T-helper 17 cell (primary cell): ENCODE results near the gene PRRT1B. TPM values are rescaled to one million over a fixed set of nuclear protein-coding genes. Genes with fewer than 3 reads are reported as not detected.

Experiments
- ATAC-seq: fragments of 150-1000 bp; cut with Tn5 transposase; 2 replicates; pipeline ENCODE4 v1.10.0; 2021; ENCODE audit warnings: mild to moderate bottlenecking, moderate library complexity
- DNase-seq, 3 donors: peaks; one replicate each; pipeline versions ENCODE4 v3.0.0 to v3.0.0-alpha.2; 2020 to 2021
- H3K9me3 ChIP-seq: one replicate; pipeline ENCODE4 v1.7.0; 2013; ENCODE audit warnings: low read length, mild to moderate bottlenecking; ENCODE audit not compliant: control insufficient read depth, poor library complexity, severe bottlenecking
- H3K27ac Mint-ChIP-seq: one replicate; pipeline ENCODE4 v1.8.0; 2022; ENCODE audit warnings: mild to moderate bottlenecking, moderate library complexity, mixed read lengths
- H3K27me3 Mint-ChIP-seq: one replicate; pipeline ENCODE4 v1.8.0; 2022; ENCODE audit warnings: mixed read lengths
- H3K36me3 Mint-ChIP-seq: one replicate; pipeline ENCODE4 v1.8.0; 2022; ENCODE audit warnings: low read depth, mixed read lengths
- H3K4me1 Mint-ChIP-seq: one replicate; pipeline ENCODE4 v1.8.0; 2022; ENCODE audit warnings: mild to moderate bottlenecking, mixed read lengths
- H3K4me3 Mint-ChIP-seq: one replicate; pipeline ENCODE4 v1.8.0; 2022; ENCODE audit warnings: mild to moderate bottlenecking, moderate library complexity, mixed read lengths
- total RNA-seq, 4 donors: library from RNA in 2 of 4; stranded (reverse) in 2 of 4; gene quantifications; one replicate each; pipeline ENCODE4 v1.2.3 and lab custom pipeline; 2022 to 2026

The PRRT1B gene
- total RNA-seq, 2 donors from 2014 or later: not detected

DNA sequence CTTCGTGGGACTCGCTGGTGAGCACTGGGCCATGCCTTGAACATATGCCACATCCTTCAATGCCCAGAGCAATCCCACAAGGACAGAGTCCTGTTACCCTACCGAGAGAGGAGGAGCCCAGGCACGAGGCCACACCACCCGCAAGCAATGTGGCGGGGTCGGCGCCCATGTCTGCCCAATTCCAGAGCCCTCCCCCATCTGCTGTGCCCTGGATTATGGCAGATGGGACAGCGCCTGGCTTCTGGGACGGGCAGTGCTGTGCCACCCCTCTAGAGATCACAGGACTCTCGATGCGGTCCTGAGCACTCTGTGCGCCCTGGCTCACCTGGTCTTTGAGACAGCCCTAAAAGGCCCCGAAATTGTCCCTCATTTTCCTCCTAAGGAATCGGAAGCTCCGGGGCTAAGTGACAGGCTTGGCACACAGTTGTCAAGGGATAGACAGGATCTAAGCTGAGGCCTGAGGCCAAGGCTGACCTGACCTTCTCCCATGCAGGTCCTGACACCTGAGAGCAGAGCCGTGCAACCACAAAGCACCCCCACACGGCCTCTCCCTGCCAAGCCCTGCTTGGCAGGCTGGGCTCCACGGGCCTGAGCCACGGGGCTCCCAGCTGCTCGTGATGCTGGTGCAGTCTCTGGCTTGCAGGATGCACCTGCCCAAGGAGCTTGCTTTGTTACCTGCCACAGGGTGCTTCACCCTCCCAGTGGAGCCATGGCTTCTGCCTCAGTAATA is 48.8 kb downstream of the PRRT1B start:
- no peak for ATAC-seq
- Mint-ChIP-seq H3K27ac (no peak overlapping the region), H3K36me3 (no peaks in the 10 kb centered on the region), H3K4me3 (no peak overlapping the region), H3K27me3 (no peaks in the 10 kb centered on the region), H3K4me1 (peaks cover 19% of the 10 kb centered on the region)
- H3K9me3 ChIP-seq: no peaks in the 10 kb centered on the region
- DNase-seq: no peak

DNA sequence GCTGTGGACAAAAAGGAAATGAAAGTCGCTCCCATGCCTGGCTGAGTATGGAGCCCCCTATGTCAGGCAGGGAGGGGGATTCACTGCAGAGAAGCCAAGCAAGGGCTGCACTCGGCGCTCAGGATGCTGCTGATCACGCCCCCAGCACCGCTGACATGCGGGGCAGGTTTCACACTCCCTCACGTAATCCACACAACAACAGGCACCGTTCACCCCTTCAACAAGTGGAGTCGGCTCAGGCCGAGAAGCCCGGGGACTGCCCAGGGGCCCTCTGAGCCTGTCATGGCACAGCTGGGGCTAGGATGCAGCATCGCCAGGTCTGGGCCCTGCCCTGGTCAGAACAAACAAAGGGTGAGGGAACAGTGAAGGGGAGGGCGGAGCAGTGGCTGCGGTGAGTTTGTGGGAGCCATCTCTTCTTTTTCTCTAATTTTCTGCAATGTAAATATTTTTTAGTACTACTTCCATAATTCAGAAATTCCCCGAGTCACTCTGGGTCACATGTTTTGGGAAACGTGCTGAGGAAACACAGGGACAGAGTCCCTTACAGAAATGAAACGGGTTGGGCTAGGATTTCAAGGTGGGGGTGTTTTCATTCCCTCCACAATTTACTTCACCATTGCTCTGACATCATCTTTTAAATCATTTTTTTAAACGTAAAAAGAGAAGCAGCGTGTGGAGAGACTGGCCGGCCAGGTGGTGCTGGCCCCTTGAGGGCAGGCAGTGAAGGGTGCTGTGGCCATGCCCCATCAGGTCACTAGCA is 49.8 kb downstream of the PRRT1B start:
- H3K27me3 Mint-ChIP-seq: no peaks in the 10 kb centered on the region
- no peak overlapping the region for H3K27ac Mint-ChIP-seq
- H3K36me3 Mint-ChIP-seq: no peaks in the 10 kb centered on the region
- no peak overlapping the region for H3K4me3 Mint-ChIP-seq
- ATAC-seq (no peak), DNase-seq (no peak)
- H3K4me1 Mint-ChIP-seq: peaks cover 19% of the 10 kb centered on the region
- no peaks in the 10 kb centered on the region for H3K9me3 ChIP-seq

DNA sequence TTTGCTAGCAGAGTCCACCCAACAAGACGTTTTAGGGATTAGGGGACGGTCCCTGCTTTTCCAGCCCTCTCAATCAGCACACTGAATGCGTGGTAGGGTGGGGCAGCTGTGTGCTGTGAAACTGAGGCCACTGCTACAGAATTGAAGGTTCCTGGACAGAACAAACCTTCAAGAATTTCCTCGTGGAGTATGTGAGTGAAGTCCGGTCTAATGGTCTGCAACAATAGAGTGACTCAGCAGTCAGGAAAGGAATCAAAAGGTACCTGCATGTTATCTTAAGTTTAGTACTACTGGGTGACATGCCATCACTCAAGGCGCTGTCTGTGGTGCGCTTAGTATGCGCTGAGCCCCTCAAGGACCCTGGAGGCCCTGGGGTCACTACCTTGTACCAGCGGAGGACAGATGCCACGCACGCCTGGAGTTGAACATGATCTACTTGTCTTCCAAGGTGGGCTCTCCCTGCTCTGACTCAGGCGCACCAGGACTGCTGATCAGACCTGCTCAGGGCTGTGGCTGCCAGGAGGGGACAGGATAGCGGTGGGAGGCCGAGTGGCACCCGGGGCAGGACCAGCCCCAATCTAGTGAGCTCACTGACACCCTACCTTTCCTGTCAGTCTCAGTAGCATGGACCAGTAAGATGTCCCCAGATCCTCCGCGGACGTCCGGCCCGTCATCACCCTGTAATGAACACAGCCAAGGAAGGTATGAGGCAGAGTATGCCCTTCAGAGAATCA is 50.5 kb downstream of the PRRT1B start:
- peaks cover 11% of the 10 kb centered on the region for H3K4me1 Mint-ChIP-seq
- H3K9me3 ChIP-seq: no peaks in the 10 kb centered on the region
- ATAC-seq (no peak), DNase-seq (no peak)
- H3K4me3 Mint-ChIP-seq: no peak overlapping the region
- H3K27me3 Mint-ChIP-seq: no peaks in the 10 kb centered on the region
- H3K36me3 Mint-ChIP-seq: peaks cover 2% of the 10 kb centered on the region
- H3K27ac Mint-ChIP-seq: no peak overlapping the region

DNA sequence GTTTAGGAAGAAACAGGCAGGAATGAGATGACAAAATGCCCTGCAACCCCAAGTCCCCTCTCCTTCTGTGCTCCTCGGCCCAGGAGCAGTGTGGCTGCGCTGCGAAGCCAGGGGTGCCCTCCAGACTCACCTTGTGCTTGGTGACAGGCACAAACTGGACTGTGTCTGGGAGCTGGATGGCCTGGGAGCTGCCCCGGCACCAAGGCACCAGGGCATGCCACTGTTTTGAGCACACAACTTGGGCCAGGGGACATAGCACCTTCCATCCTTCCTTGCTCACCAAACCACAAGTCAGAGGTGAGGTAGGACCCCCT is 51.1 kb downstream of the PRRT1B start:
- Mint-ChIP-seq H3K36me3 (peaks cover 2% of the 10 kb centered on the region), H3K27me3 (no peaks in the 10 kb centered on the region), H3K27ac (no peak overlapping the region), H3K4me3 (no peak overlapping the region), H3K4me1 (peaks cover 8% of the 10 kb centered on the region)
- H3K9me3 ChIP-seq: no peaks in the 10 kb centered on the region
- no peak for ATAC-seq
- no peak for DNase-seq

GRCh38 chr9:131597246-131597645 is 51.9 kb downstream of the PRRT1B start:
- H3K4me3 Mint-ChIP-seq: no peak overlapping the region
- no peaks in the 10 kb centered on the region for H3K9me3 ChIP-seq
- H3K4me1 Mint-ChIP-seq: peaks cover 7% of the 10 kb centered on the region
- H3K27me3 Mint-ChIP-seq: no peaks in the 10 kb centered on the region
- DNase-seq (no peak), ATAC-seq (no peak)
- H3K27ac Mint-ChIP-seq: peak overlapping the region; percentile 68
- H3K36me3 Mint-ChIP-seq: peaks cover 2% of the 10 kb centered on the region

DNA sequence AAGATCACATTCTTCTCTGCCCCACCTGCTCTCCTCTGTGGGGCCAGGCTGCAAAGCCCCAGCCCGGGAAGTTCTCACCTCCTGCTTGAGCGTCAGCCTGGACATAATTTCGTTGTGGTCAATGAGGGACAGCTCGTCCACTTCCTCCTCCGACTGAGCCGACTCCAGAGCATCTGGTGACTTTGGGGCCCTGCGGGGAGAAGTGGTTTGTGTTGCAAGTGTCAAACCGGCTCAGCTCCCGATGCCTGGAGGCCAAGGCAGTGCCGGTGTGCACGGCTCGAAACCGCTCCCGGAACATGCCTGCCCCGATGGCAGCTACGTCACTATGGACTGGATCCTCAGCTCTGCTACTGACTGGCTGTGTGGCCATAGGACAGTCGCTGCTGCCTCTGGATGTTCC is 52.8 kb downstream of the PRRT1B start:
- H3K27me3 Mint-ChIP-seq: no peaks in the 10 kb centered on the region
- peak; percentile 32 for ATAC-seq
- H3K4me3 Mint-ChIP-seq: no peak overlapping the region
- no peak for DNase-seq
- peaks cover 4% of the 10 kb centered on the region for H3K36me3 Mint-ChIP-seq
- peaks cover 9% of the 10 kb centered on the region for H3K4me1 Mint-ChIP-seq
- no peaks in the 10 kb centered on the region for H3K9me3 ChIP-seq
- H3K27ac Mint-ChIP-seq: peak overlapping the region; percentile 68

GRCh38 chr9:131601683-131602181 is 56.4 kb downstream of the PRRT1B start:
- no peak overlapping the region for H3K4me3 Mint-ChIP-seq
- ATAC-seq (no peak), DNase-seq (no peak)
- no peaks in the 10 kb centered on the region for H3K9me3 ChIP-seq
- peak overlapping the region; percentile 77 for H3K27ac Mint-ChIP-seq
- H3K27me3 Mint-ChIP-seq: no peaks in the 10 kb centered on the region
- H3K4me1 Mint-ChIP-seq: peaks cover 14% of the 10 kb centered on the region
- H3K36me3 Mint-ChIP-seq: peaks cover 7% of the 10 kb centered on the region

DNA sequence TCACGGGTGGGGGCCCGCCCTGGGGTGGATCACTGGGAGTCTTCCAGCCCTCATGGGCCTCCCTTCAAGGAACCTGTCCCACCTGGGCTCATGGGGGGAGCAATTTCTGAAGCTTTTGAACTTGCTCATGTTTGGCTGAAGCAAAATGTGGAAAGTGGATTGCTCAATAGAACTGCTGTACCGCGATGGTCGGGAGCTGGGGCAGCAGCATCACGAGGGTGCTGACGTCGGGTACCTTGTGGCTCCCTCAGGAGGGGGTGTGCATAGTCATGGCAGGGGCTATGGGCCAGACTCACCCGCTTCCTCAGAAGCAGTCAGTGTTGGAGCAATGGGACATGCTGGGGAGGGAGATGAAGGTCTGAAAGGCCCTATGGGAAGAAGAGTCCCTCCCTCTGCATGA is 57.9 kb downstream of the PRRT1B start:
- H3K9me3 ChIP-seq: no peaks in the 10 kb centered on the region
- peaks cover 10% of the 10 kb centered on the region for H3K36me3 Mint-ChIP-seq
- H3K27ac Mint-ChIP-seq: peak overlapping the region; percentile 74
- no peak overlapping the region for H3K4me3 Mint-ChIP-seq
- DNase-seq (no peak), ATAC-seq (no peak)
- peaks cover 19% of the 10 kb centered on the region for H3K4me1 Mint-ChIP-seq
- no peaks in the 10 kb centered on the region for H3K27me3 Mint-ChIP-seq

DNA sequence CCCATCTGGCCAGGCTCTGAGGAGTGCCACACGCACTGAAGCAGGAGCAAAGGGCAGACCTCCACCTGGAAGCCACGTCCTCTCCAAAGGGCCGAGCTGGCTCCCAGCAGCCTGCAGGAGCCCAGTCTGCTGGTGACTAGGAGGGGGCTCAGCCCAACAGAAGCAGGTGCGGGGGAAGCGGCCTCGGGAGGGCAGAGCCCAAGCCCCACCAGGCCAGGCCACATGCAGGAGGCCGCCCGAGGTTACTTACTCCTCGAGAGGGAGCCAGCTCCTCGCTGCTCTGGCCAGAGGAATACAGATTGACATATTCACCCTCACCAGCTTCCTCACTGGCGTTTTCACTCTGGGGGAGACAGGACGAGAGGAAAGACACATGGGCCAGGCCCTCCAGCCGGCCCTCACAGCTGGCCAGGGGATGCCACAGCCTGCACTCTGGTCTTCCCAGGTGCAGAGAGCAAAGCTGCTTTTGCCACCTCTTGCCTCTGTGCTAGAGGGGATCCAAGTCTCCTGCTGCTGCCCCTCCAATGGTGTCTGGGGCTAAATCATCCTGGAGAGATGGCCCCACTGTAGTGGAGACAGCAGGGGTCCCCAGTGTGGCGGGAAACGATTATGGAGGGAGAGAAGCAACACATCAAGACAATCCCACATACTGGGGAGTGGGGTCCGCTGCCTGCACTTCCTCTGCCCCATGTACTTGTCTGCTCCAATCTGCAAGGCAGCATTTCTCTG is 58.6 kb downstream of the PRRT1B start:
- no peaks in the 10 kb centered on the region for H3K9me3 ChIP-seq
- ATAC-seq: no peak
- Mint-ChIP-seq H3K36me3 (peaks cover 11% of the 10 kb centered on the region), H3K4me1 (peaks cover 19% of the 10 kb centered on the region), H3K27me3 (no peaks in the 10 kb centered on the region), H3K4me3 (no peak overlapping the region), H3K27ac (peak overlapping the region; percentile 74)
- DNase-seq: no peak

DNA sequence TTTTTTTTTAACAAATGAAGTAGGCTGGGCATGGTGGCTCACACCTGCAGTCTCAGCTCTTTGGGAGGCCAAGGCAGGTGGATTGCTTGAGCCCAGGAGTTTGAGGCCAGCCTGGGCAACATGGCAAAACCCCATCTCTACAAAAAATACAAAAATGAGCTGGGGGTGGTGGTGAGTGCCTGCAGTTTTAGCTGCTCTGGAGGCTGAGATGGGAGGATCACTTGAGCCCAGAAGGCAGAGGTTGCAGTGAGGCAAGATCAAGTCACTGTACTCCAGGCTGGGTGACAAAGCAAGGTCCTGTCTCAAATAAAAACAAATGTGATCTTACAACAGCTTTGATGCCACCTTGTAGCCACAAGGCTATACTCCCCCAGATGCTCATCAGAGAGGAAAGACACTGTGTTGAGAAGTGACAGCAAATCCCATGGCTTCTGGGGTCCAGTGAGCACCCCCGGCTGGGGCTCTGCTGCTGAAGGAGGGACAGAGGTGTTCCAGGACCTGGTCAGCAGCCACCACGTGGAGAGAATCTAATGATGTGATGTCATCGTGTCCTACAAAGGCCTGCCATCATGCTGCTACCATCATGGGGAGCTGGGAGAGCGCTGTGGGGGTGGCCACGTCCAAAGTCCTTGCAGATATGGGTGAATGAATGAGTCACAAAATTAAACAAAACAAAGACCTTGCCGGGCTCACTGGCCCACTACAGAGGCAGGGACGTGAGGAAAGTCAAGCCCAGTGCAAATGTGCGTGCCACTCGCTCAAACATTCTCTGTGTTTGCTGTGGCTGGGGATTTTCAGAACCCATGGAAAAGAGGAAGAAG is 60.7 kb downstream of the PRRT1B start:
- no peaks in the 10 kb centered on the region for H3K27me3 Mint-ChIP-seq
- no peaks in the 10 kb centered on the region for H3K9me3 ChIP-seq
- DNase-seq: no peak
- no peak overlapping the region for H3K4me3 Mint-ChIP-seq
- H3K4me1 Mint-ChIP-seq: peaks cover 22% of the 10 kb centered on the region
- ATAC-seq: no peak
- peaks cover 10% of the 10 kb centered on the region for H3K36me3 Mint-ChIP-seq
- peak overlapping the region; percentile 16 for H3K27ac Mint-ChIP-seq

DNA sequence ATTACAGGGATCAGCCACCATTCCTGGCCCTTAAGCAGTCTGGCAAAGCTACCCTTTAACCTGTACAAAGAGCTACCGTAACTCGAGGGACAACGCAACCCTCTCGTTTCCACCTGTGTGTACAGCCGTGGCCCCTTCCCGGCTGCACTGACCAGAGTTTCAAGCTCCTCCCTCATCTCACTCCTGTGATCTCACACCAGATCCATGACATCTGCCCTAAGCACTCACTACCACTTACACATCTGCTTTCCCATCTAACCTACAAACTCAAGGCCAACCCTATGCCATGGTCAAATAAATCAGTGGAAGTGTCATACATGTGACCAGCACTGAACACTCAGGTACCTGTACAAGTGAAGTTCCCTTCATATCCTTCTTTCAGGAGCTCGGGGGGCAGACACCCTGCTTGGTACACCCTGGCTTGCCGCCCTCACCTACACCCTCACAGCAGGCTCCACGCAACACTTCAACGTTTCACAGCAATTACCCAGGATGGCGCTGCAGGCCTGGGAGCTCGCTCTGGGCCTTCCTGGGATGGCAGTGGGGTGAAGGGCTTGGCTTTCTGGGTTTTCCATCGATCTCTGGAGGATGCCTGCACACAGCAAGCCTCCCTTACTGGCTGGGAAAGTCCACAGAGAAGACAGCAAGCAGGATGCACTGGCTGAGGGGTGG is 61.7 kb downstream of the PRRT1B start:
- ATAC-seq (no peak), DNase-seq (no peak)
- Mint-ChIP-seq H3K27ac (peak overlapping the region; percentile 61), H3K36me3 (peaks cover 10% of the 10 kb centered on the region), H3K4me3 (no peak overlapping the region), H3K4me1 (peaks cover 20% of the 10 kb centered on the region), H3K27me3 (no peaks in the 10 kb centered on the region)
- H3K9me3 ChIP-seq: no peaks in the 10 kb centered on the region

DNA sequence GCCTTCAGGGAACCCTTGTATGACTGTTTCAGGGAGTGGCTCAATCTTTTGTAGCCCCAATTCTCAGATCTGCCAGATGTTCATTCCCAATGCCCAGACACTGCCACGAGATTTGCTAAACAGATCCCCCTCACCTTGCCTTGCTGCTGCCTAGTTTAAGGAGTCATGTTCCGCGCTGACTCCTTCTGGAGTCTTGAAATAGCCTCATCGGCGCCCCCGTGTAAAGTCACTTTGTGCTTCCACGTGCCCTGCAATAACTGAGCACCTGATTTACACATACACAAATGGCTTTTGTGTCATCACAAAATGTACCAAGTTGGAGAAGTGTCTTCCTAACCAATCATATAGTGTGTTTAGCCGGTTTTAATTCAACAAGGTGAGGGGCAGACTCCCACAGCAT is 62.3 kb downstream of the PRRT1B start:
- Mint-ChIP-seq H3K4me3 (peak overlapping the region; percentile 28), H3K36me3 (peaks cover 8% of the 10 kb centered on the region), H3K4me1 (peaks cover 18% of the 10 kb centered on the region), H3K27ac (peak overlapping the region; percentile 54), H3K27me3 (no peaks in the 10 kb centered on the region)
- DNase-seq (no peak), ATAC-seq (no peak)
- no peaks in the 10 kb centered on the region for H3K9me3 ChIP-seq
